ENCODE measurements around the gene NEK2. TPM values are rescaled to one million over a fixed set of nuclear protein-coding genes. Genes with fewer than 3 reads are reported as not detected.

NEK2 gene
- total RNA-seq, 3 donors from 2014 or later (not counting 1 experiment from before 2014, with no cell fraction given), result 0.78 to 1.0 (median 0.99) TPM

DNA sequence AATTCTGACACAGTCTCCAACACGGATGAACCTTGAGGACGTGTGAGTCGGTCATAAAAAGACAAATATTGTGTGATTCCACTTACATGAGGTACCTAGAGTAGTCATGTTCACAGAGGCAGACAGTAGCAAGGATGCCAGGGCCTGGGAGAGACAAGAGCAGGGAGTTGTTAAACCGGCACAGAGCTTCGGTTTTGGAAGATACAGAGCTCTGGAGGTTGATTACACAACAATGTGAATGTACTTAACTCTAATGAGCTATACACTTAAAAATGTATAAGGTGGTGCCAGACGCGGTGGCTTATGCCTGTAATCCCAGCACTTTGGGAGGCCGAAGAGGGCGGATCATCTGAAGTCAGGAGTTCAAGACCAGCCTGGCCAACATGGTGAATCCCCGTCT is 37.8 kb upstream of the NEK2 start:
- Mint-ChIP-seq H3K4me3 (no peak overlapping the region), H3K36me3 (no peaks in the 10 kb centered on the region), H3K27me3 (ENCODE audit: low read depth in 2 of 2) (no peaks in the 10 kb centered on the region), H3K27ac (no peak overlapping the region), H3K9me3 (no peaks in the 10 kb centered on the region), H3K4me1 (no peaks in the 10 kb centered on the region)
- 95% methylated on average over 10 of the region's 10 CpGs for WGBS (ENCODE audit: insufficient coverage)
- Histone ChIP-seq H3K4me3 (ENCODE audit: low read length) (no peak overlapping the region), H3K27ac (ENCODE audit: low read length) (no peak overlapping the region), H3K36me3 (ENCODE audit: control insufficient read depth, insufficient read depth, low read length) (no peaks in the 10 kb centered on the region), H3K9me3 (ENCODE audit: control insufficient read depth, insufficient read depth, low read length) (no peaks in the 10 kb centered on the region), H3K4me1 (ENCODE audit: control insufficient read depth, insufficient read depth, low read length) (no peaks in the 10 kb centered on the region), H3K27me3 (ENCODE audit: control insufficient read depth, insufficient read depth, low read length) (no peaks in the 10 kb centered on the region)
- DNase-seq (no peak), ATAC-seq (no peak)
- TF ChIP-seq, protein P1, sequence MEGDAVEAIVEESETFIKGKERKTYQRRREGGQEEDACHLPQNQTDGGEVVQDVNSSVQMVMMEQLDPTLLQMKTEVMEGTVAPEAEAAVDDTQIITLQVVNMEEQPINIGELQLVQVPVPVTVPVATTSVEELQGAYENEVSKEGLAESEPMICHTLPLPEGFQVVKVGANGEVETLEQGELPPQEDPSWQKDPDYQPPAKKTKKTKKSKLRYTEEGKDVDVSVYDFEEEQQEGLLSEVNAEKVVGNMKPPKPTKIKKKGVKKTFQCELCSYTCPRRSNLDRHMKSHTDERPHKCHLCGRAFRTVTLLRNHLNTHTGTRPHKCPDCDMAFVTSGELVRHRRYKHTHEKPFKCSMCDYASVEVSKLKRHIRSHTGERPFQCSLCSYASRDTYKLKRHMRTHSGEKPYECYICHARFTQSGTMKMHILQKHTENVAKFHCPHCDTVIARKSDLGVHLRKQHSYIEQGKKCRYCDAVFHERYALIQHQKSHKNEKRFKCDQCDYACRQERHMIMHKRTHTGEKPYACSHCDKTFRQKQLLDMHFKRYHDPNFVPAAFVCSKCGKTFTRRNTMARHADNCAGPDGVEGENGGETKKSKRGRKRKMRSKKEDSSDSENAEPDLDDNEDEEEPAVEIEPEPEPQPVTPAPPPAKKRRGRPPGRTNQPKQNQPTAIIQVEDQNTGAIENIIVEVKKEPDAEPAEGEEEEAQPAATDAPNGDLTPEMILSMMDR (IDR thresholded peaks at IDR 0.05), result no peak
- intact Hi-C loops (cut with micrococcal nuclease), result no loop called here

DNA sequence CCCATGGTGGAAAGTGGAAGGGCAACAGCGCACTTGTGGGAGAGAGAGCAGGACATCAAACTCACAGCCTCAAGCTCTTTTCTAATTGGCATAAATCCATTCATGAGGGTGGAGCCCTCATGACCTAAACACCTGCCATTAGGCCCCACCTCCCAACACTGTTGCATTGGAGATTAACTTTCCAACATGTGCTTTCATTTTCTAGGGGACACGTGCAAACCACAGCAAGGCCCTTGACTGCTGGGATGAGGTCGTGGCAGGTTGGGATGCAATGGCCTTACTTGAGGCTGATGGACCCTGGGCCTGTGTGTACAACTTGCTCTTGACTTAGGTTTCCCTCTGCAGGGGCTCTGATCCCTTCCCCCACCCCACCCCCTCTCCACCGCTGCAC is 35.9 kb upstream of the NEK2 start:
- no peak overlapping the region for H3K27ac ChIP-seq (ENCODE audit: low read length)
- no peaks in the 10 kb centered on the region for H3K9me3 Mint-ChIP-seq
- H3K4me3 Mint-ChIP-seq, result no peak overlapping the region
- no peaks in the 10 kb centered on the region for H3K4me1 ChIP-seq (ENCODE audit: control insufficient read depth, insufficient read depth, low read length)
- ATAC-seq, result no peak
- H3K9me3 ChIP-seq (ENCODE audit: control insufficient read depth, insufficient read depth, low read length), result no peaks in the 10 kb centered on the region
- no peak overlapping the region for H3K4me3 ChIP-seq (ENCODE audit: low read length)
- TF ChIP-seq, protein P1 (IDR thresholded peaks at IDR 0.05), result no peak
- intact Hi-C loops (cut with micrococcal nuclease), result no loop called here
- no peak overlapping the region for H3K27ac Mint-ChIP-seq
- no peak for DNase-seq
- H3K36me3 Mint-ChIP-seq, result no peaks in the 10 kb centered on the region
- H3K36me3 ChIP-seq (ENCODE audit: control insufficient read depth, insufficient read depth, low read length), result no peaks in the 10 kb centered on the region
- no peaks in the 10 kb centered on the region for H3K4me1 Mint-ChIP-seq
- H3K27me3 Mint-ChIP-seq (ENCODE audit: low read depth in 2 of 2), result no peaks in the 10 kb centered on the region
- 88% methylated on average over 4 of the region's 4 CpGs for WGBS (ENCODE audit: insufficient coverage)
- no peaks in the 10 kb centered on the region for H3K27me3 ChIP-seq (ENCODE audit: control insufficient read depth, insufficient read depth, low read length)

DNA sequence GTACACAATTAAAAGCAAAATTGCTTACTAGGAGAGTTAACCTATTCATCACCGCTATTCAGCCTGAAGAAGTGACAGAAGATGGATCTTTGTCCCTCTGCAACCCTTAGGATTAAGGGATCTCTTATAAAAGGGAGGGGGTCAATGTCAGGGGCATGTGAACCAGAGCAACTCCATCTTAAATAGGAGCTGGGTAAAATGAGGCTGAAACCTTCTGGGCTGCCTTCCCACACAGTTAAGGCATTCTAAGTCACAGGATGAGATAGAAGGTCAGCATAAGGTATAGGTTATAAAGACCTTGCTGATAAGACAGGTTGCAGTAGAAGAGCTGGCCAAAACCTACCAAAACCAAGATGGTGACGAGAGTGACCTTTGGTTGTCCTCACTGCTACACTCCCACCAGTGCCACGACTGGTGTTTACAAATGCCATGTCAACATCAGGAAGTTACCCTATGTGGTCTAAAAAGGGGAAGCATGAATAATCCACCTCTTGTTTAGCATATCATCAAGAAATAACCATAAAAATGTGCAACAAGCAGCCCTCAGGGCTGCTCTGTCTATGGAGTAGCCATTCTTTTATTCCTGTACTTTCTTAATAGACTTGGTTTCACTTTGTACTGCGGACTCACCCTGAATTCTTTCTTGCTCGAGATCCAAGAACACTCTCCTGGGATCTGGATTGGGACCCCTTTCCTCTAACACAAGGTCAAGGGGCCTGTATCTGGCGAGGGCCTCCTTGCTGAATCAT is 35.3 kb upstream of the NEK2 start:
- Histone ChIP-seq H3K4me3 (ENCODE audit: low read length) (no peak overlapping the region), H3K27me3 (ENCODE audit: control insufficient read depth, insufficient read depth, low read length) (no peaks in the 10 kb centered on the region), H3K36me3 (ENCODE audit: control insufficient read depth, insufficient read depth, low read length) (no peaks in the 10 kb centered on the region), H3K27ac (ENCODE audit: low read length) (no peak overlapping the region), H3K9me3 (ENCODE audit: control insufficient read depth, insufficient read depth, low read length) (no peaks in the 10 kb centered on the region), H3K4me1 (ENCODE audit: control insufficient read depth, insufficient read depth, low read length) (no peaks in the 10 kb centered on the region)
- ATAC-seq, result no peak
- H3K4me1 Mint-ChIP-seq, result no peaks in the 10 kb centered on the region
- 69% methylated on average over 5 of the region's 6 CpGs for WGBS (ENCODE audit: insufficient coverage)
- no peak overlapping the region for H3K4me3 Mint-ChIP-seq
- no peaks in the 10 kb centered on the region for H3K9me3 Mint-ChIP-seq
- DNase-seq, result no peak
- TF ChIP-seq, protein P1 (IDR thresholded peaks at IDR 0.05), result no peak
- no peaks in the 10 kb centered on the region for H3K27me3 Mint-ChIP-seq (ENCODE audit: low read depth in 2 of 2)
- H3K27ac Mint-ChIP-seq, result no peak overlapping the region
- intact Hi-C loops (cut with micrococcal nuclease), result no loop called here
- H3K36me3 Mint-ChIP-seq, result no peaks in the 10 kb centered on the region

DNA sequence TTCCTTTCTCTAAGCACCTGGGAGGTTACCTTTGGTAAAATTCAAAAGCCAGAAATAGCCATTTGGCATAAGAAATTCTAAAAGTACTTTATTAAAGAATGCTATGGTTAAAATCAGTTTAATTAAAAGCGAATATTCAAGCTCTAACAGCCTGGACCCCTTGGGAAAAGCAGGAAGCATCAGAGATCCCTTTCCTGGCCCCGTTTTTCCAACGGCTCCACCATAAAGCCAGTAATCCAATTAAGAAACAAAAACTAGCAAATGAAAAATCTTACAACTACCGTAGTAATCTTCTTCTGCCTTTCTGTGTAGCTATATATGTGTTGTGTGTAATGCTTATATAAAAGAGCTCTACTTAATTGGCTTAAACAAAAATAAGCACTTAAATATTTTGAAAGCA is 33.5 kb upstream of the NEK2 start:
- H3K4me1 Mint-ChIP-seq, result no peaks in the 10 kb centered on the region
- 96% methylated on average over 3 of the region's 4 CpGs for WGBS (ENCODE audit: insufficient coverage)
- H3K9me3 Mint-ChIP-seq, result no peaks in the 10 kb centered on the region

More for the DNA sequence above, 33.5 kb upstream of the NEK2 start:
- intact Hi-C loops (cut with micrococcal nuclease), result no loop called here
- Mint-ChIP-seq H3K4me3 (no peak overlapping the region), H3K27me3 (ENCODE audit: low read depth in 2 of 2) (no peaks in the 10 kb centered on the region), H3K27ac (no peak overlapping the region), H3K36me3 (no peaks in the 10 kb centered on the region)
- Histone ChIP-seq H3K9me3 (ENCODE audit: control insufficient read depth, insufficient read depth, low read length) (no peaks in the 10 kb centered on the region), H3K4me1 (ENCODE audit: control insufficient read depth, insufficient read depth, low read length) (no peaks in the 10 kb centered on the region), H3K27ac (ENCODE audit: low read length) (no peak overlapping the region), H3K27me3 (ENCODE audit: control insufficient read depth, insufficient read depth, low read length) (no peaks in the 10 kb centered on the region), H3K36me3 (ENCODE audit: control insufficient read depth, insufficient read depth, low read length) (no peaks in the 10 kb centered on the region), H3K4me3 (ENCODE audit: low read length) (no peak overlapping the region)
- no peak for ATAC-seq
- no peak for DNase-seq
- TF ChIP-seq, protein P1 (IDR thresholded peaks at IDR 0.05), result no peak
